GM12878 (cell line): Measurements from ENCODE around the gene PTPRM.

ENCODE experiments used
- CTCF ChIP-seq, 3 experiments: IDR thresholded peaks in 2 of 3; conservative IDR thresholded peaks in 1 of 3; 2 replicates each; pipeline ENCODE4 v1.5.1; 2011; ENCODE audit warnings: low read depth in 3 of 3, low read length in 3 of 3, mild to moderate bottlenecking in 3 of 3, control low read depth in 2 of 3, moderate library complexity in 2 of 3, inconsistent platforms in 1 of 3, mixed read lengths in 1 of 3; ENCODE audit not compliant: control insufficient read depth in 2 of 3, insufficient read depth in 1 of 3; ENCODE audit errors: extremely low read depth in 1 of 3
- MEF2A ChIP-seq: IDR thresholded peaks from 2 replicates; pipeline ENCODE4 v1.6.1; 2011; ENCODE audit warnings: low read depth, mild to moderate bottlenecking, low read length, moderate library complexity; ENCODE audit not compliant: insufficient read depth
- RAD21 ChIP-seq: IDR thresholded peaks from 2 replicates; pipeline ENCODE4 v1.6.1; 2011; ENCODE audit warnings: mild to moderate bottlenecking, low read depth, low read length, moderate library complexity; ENCODE audit not compliant: insufficient read depth
- SIX5 ChIP-seq: IDR thresholded peaks from 2 replicates; pipeline ENCODE4 v1.6.1; 2011; ENCODE audit warnings: mild to moderate bottlenecking, low read depth, low read length, moderate library complexity; ENCODE audit not compliant: severe bottlenecking
- TCF7 ChIP-seq: IDR thresholded peaks from 2 replicates; pipeline ENCODE4 v1.6.1; 2014; ENCODE audit warnings: antibody characterized with exemption, borderline replicate concordance
- ZNF24 ChIP-seq: fragments of 450-650 bp; IDR thresholded peaks from 2 replicates; pipeline ENCODE4 v1.6.1; 2017; ENCODE audit warnings: antibody characterized with exemption, mild to moderate bottlenecking
- ZNF274 ChIP-seq: IDR thresholded peaks from one replicate; pipeline ENCODE4 v1.8.0; 2011; ENCODE audit not compliant: insufficient read length, insufficient read depth
- TF ChIP-seq, protein P1 (sequence below): IDR thresholded peaks from 2 replicates; pipeline ENCODE4 v1.6.1; 2011; ENCODE audit warnings: mild to moderate bottlenecking, low read depth, low read length, moderate library complexity; ENCODE audit not compliant: insufficient replicate concordance

DNA sequence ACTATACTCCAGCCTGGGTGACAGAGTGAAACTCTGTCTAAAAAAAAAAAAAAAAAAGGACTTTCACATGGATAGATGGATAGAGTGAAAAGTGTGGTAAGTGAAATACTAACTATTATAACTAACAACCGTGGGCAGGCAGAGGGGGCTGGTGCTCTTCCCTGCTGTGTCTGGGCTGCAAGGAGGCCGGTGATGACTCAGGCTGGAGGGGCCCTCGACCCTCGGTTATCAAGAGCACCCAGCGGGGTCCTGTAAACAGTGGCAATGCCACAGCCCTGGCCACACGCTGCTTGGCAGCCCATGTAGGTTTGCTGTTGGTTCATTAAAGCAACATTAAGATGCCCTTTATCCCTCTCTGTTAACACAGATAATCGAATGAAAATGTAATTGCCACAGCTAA lies 857.4 kb downstream of the PTPRM start:
- no peak for TF ChIP-seq ZNF24
- TF ChIP-seq, protein P1, sequence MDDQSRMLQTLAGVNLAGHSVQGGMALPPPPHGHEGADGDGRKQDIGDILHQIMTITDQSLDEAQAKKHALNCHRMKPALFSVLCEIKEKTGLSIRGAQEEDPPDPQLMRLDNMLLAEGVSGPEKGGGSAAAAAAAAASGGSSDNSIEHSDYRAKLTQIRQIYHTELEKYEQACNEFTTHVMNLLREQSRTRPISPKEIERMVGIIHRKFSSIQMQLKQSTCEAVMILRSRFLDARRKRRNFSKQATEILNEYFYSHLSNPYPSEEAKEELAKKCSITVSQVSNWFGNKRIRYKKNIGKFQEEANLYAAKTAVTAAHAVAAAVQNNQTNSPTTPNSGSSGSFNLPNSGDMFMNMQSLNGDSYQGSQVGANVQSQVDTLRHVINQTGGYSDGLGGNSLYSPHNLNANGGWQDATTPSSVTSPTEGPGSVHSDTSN = no peak
- no peak for TF ChIP-seq ZNF274
- no peak for TF ChIP-seq CTCF (IDR thresholded peaks at IDR 0.05 in 2 of 3, conservative IDR thresholded peaks at IDR 0.05 in 1 of 3; ENCODE audit: control insufficient read depth in 2 of 3, extremely low read depth in 1 of 3, insufficient read depth in 1 of 3, low read depth in 3 of 3, low read length in 3 of 3)
- TF ChIP-seq MEF2A = no peak
- no peak for TF ChIP-seq SIX5
- no peak for TF ChIP-seq RAD21
- TF ChIP-seq TCF7 = no peak
